ENCODE data around the gene MYLK4. TPM values are rescaled to one million over a fixed set of nuclear protein-coding genes. Genes with fewer than 3 reads are reported as not detected.

The MYLK4 gene
- total RNA-seq, 4 donors from 2014 or later, result 1.2 to 6.4 (median 1.3) TPM

GRCh38 chr6:2667617-2668016 lies 83.1 kb downstream of the MYLK4 start:
- intact Hi-C loops (cut with DNase I; ENCODE audit: low total_unique reads), result no loop called here
- TF ChIP-seq POLR2A (IDR thresholded peaks at IDR 0.05) (no peak), CTCF (IDR thresholded peaks at IDR 0.05) (no peak)
- Histone ChIP-seq H3K27me3 (no peaks in the 10 kb centered on the region), H3K9me3 (no peaks in the 10 kb centered on the region), H3K4me3 (no peak overlapping the region), H3K36me3 (no peaks in the 10 kb centered on the region), H3K4me1 (no peaks in the 10 kb centered on the region), H3K27ac (no peak overlapping the region)
- no peak for DNase-seq

DNA sequence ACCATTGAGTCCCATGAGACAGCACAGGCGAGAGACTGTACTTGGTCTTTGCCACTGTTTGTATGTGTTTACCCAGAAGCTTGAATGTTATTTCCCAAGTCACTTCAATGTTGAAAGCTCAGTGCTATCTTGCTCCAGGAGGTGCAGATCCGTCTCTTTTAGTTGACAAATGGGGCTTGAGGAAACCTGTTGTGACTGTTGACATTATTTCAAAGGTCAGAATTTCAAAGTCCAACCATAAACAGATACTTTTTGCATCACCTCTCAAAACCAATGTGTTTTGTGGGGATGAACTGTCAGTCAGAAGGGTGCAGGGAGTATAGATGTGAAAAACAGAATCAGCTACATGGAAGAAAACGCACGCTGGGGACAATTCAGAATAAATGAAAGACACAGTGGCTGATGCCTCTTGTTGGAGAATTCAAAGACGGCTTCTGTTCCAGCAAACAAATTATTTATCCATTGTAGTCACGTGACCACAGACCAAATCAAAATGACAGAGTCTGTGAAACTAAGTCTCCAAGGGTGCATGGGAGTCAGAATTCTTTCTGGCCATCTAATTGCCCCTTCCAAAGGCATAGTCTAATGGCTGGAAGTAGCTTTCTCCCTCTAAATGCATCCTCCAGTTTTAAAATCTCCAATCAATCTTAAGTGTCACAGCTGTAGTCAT lies 83.7 kb downstream of the MYLK4 start:
- no peak overlapping the region for H3K27ac ChIP-seq
- H3K4me3 ChIP-seq, result no peak overlapping the region
- no peak for DNase-seq
- no peaks in the 10 kb centered on the region for H3K4me1 ChIP-seq
- TF ChIP-seq POLR2A (IDR thresholded peaks at IDR 0.05), result no peak
- no peak for TF ChIP-seq CTCF (IDR thresholded peaks at IDR 0.05)
- H3K9me3 ChIP-seq, result no peaks in the 10 kb centered on the region
- intact Hi-C loops (cut with DNase I; ENCODE audit: low total_unique reads), result no loop called here
- H3K27me3 ChIP-seq, result no peaks in the 10 kb centered on the region
- no peaks in the 10 kb centered on the region for H3K36me3 ChIP-seq

GRCh38 chr6:2665146-2666070 lies 85.3 kb downstream of the MYLK4 start:
- no peaks in the 10 kb centered on the region for H3K4me1 ChIP-seq
- DNase-seq, result no peak
- H3K4me3 ChIP-seq, result no peak overlapping the region
- no peaks in the 10 kb centered on the region for H3K9me3 ChIP-seq
- H3K36me3 ChIP-seq, result no peaks in the 10 kb centered on the region
- H3K27ac ChIP-seq, result no peak overlapping the region
- intact Hi-C loops (cut with DNase I; ENCODE audit: low total_unique reads), result no loop called here
- no peak for TF ChIP-seq CTCF (IDR thresholded peaks at IDR 0.05)
- TF ChIP-seq POLR2A (IDR thresholded peaks at IDR 0.05), result no peak
- H3K27me3 ChIP-seq, result no peaks in the 10 kb centered on the region

DNA sequence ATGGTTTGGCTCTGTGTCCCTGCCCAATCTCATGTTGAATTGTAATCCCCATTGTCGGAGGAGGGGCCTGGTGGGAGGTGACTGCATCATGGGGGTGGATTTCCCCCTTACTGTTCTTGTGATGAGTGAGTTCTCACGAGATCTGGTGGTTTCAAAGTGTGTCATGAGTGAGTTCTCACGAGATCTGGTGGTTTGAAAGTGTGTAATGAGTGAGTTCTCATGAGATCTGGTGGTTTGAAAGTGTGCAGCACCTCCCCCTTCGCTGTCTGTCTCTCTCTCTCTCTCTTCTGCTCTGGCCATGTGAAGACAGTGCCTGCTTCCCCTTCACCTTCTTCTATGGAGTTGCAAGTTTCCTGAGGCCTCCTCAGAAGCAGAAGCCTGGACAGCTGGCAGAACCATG lies 87.6 kb downstream of the MYLK4 start:
- no peaks in the 10 kb centered on the region for H3K4me1 ChIP-seq
- no peaks in the 10 kb centered on the region for H3K36me3 ChIP-seq
- no peak overlapping the region for H3K27ac ChIP-seq
- H3K4me3 ChIP-seq, result no peak overlapping the region
- intact Hi-C loops (cut with DNase I; ENCODE audit: low total_unique reads), result no loop called here
- no peak for TF ChIP-seq POLR2A (IDR thresholded peaks at IDR 0.05)
- no peak for TF ChIP-seq CTCF (IDR thresholded peaks at IDR 0.05)
- H3K9me3 ChIP-seq, result no peaks in the 10 kb centered on the region
- no peaks in the 10 kb centered on the region for H3K27me3 ChIP-seq
- DNase-seq, result no peak

- Histone ChIP-seq H3K27me3 (no peaks in the 10 kb centered on the region), H3K4me3 (no peak overlapping the region), H3K36me3 (no peaks in the 10 kb centered on the region), H3K9me3 (no peaks in the 10 kb centered on the region), H3K4me1 (no peaks in the 10 kb centered on the region), H3K27ac (no peak overlapping the region)
- intact Hi-C loops (cut with DNase I; ENCODE audit: low total_unique reads), result no loop called here
- no peak for TF ChIP-seq CTCF (IDR thresholded peaks at IDR 0.05)
- DNase-seq, result no peak
Observed at GRCh38 chr6:2661651-2662050, 89.1 kb downstream of the MYLK4 start.
